Fibroblast of mammary gland (primary cell): ENCODE data around the gene EFCAB5.
"Not testable (repeated sequence)": the region's sequence is repeated elsewhere in the genome, so short reads cannot be mapped to it uniquely, and the experiment has no call there.

Experiments
- DNase-seq: peaks from one replicate; pipeline ENCODE4 v3.0.0-alpha.2; 2010; ENCODE audit warnings: low read depth
- H3K4me3 ChIP-seq: 2 replicates; pipeline ENCODE4 v1.5.1; 2011; ENCODE audit warnings: low read depth, mild to moderate bottlenecking, low read length, moderate library complexity; ENCODE audit not compliant: control insufficient read depth
- TF ChIP-seq, protein P1 (sequence below): conservative IDR thresholded peaks from 2 replicates; pipeline ENCODE4 v1.5.1; 2011; ENCODE audit warnings: low read depth, low read length, inconsistent platforms; ENCODE audit not compliant: control insufficient read depth, insufficient read depth

The EFCAB5 gene

DNA sequence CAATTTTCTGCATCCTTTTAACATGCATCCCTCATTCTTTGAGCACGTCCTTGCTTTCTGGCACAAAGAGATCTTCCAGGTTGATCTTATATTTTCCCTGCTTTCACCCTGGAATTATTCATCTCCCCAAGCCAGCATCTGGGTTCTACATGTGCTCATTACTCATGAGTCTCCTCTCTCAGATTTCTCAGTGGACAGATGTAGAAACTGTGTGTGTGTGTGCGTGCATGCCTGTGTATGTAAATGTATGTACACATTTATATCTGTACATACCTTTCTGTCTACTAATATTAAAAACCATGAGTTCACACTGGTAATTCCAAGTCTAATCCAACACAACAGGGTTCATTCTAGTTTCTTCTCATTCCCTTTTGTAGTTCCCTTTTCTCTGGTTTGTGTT, 133.3 kb downstream of the EFCAB5 start:
- TF ChIP-seq, protein P1, sequence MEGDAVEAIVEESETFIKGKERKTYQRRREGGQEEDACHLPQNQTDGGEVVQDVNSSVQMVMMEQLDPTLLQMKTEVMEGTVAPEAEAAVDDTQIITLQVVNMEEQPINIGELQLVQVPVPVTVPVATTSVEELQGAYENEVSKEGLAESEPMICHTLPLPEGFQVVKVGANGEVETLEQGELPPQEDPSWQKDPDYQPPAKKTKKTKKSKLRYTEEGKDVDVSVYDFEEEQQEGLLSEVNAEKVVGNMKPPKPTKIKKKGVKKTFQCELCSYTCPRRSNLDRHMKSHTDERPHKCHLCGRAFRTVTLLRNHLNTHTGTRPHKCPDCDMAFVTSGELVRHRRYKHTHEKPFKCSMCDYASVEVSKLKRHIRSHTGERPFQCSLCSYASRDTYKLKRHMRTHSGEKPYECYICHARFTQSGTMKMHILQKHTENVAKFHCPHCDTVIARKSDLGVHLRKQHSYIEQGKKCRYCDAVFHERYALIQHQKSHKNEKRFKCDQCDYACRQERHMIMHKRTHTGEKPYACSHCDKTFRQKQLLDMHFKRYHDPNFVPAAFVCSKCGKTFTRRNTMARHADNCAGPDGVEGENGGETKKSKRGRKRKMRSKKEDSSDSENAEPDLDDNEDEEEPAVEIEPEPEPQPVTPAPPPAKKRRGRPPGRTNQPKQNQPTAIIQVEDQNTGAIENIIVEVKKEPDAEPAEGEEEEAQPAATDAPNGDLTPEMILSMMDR = no peak
- DNase-seq = peak; percentile 19
- H3K4me3 ChIP-seq = no peak overlapping the region

DNA sequence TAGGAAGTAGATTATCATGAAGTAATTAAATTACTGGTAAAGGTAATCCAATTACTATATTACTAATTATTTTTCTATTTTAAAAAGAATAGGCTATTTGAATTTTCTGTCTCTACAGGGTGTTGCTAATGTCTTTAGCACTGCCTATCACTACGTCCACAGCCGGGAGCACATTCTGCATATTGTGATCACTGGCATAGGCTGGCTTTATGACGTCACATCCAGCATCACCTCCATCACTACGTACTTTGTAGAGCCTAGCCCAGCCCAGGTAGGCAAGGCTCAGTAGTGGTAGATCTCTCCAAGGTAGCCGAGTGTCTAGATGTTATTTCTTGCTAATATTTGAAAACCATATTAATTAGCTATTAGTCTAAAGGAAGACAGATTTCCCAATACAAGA, 141.3 kb downstream of the EFCAB5 start:
- H3K4me3 ChIP-seq = no peak overlapping the region
- TF ChIP-seq, protein P1 = no peak
- DNase-seq = no peak

DNA sequence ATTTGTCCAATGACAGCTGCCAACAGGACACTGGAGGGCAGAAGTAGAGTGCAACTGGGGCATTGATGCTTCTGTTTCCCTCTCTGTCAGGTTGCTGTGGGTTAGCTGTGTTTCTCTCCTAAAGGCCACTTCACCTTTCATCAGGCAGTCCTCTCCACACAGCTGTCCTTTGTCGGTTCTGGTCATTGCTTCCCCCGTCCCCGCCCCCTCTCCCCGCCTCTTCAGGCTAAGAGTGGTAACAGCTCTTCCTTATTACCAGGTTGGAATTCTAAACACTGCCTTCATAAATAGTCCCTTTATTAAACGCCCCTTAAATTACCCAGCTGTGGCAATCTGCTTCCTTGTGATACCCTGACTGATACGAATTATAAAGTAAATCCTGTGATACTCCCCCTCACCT, 143.4 kb downstream of the EFCAB5 start:
- H3K4me3 ChIP-seq = no peak overlapping the region
- TF ChIP-seq, protein P1 = no peak
- DNase-seq = no peak

DNA sequence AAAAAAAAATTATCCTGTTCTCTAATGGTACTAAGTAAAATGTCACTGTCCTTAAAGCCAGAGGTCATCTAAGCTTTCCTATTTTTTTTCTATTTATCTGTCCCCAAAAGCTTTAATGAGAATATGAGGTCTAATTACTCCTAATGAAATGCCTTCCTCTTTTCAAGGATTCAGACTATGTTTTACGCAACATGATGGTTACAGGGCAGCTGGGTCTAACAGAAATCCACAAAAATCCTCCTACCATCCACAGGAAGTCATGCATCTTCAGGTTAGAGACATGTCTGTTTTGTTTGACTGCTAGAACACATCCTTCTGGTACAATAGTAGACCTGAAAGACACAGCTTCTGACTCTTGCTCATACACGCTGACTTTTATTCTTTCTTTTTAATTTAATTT, 145.5 kb downstream of the EFCAB5 start:
- no peak for DNase-seq
- no peak overlapping the region for H3K4me3 ChIP-seq
- TF ChIP-seq, protein P1 = no peak

DNA sequence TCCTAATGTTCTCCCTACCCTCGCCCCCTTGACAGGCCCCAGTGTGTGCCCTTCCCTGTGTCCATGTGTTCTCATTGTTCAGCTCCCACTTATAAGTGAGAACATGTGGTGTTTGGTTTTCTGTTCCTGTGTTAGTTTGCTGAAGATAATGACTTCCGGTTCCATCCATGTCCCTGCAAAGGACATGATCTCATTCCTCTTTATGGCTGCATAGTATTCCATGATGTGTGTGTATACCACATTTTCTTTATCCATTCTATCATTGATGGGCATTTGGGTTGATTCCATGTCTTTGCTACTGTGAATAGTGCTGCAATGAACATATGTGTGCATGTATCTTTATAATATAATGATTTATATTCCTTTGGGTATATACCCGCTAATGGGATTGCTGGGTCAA, 146.0 kb downstream of the EFCAB5 start:
- H3K4me3 ChIP-seq, DNase-seq: not testable (repeated sequence)

DNA sequence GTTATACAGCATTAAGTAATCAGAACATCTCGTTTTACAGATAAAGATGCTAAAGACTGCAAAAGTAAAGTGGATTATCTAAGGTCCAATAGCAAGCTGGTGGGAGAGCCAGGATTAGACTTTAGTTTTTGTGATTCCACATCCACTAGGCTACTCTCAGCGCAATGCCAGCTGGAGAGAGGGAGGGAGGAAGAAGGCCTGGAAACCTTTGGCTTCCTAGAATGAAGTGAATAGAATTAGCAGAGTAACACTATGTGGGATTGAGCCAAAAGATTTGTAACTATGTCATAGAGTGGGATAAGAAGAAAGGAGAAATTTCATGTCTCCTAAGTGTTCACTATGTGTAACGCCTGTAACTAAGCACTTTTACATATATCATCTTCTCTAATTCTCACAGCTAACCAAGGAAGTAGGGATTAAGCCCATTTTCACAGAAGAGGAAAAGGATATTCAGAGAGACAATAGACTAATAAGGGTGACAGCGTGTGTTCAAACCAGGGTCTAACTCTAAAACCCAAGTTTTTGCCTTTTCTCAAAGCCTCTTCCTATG, 149.8 kb downstream of the EFCAB5 start:
- TF ChIP-seq, protein P1 = no peak
- no peak for DNase-seq
- no peak overlapping the region for H3K4me3 ChIP-seq

DNA sequence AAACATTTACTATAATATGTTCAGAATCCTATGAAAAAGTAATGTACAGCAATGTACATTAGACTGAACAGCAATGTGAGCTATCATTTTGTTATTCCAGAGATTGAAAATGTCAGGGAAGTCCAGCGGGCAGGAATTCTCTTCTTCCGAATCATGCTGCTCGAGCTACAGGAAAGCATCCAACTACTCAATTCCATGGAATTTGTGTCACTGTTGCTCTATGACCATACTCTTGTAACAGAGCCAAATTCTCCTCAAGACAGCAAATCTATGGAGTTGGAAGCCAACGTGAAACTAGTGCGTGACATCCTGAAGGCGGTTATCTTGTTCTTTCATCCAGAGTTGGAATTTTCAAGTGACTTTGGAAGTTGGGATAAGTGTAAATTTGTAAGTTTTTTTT, 150.3 kb downstream of the EFCAB5 start:
- TF ChIP-seq, protein P1 = no peak
- DNase-seq = peak; percentile 81
- no peak overlapping the region for H3K4me3 ChIP-seq
